Panc1 (cell line): ENCODE measurements around the gene GBF1. TPM values are rescaled to one million over a fixed set of nuclear protein-coding genes. Genes with fewer than 3 reads are reported as not detected.
"Not testable (repeated sequence)": the region's sequence is repeated elsewhere in the genome, so short reads cannot be mapped to it uniquely, and the experiment has no call there.

ENCODE experiments used
- ATAC-seq: fragments of 200-7000 bp; cut with Tn5 transposase; 2 replicates; pipeline ENCODE4 v1.9.1; 2020; ENCODE audit warnings: mild to moderate bottlenecking, moderate library complexity
- BruUV-seq: library from RNA; stranded (reverse); fragments of 400-500 nt; replicated peaks from 2 replicates; lab custom pipeline; 2021; lab: Mats Ljungman, UMichigan
- CTCF ChIA-PET: fragments of 300-600 bp; sonication (Branson Sonifier 250); formaldehyde crosslinking; loops from one replicate; lab custom pipeline; 2022; ENCODE audit warnings: antibody characterized with exemption; lab: Charles Lee
- POLR2A ChIA-PET: fragments of 300-600 bp; sonication (Branson Sonifier 250); formaldehyde crosslinking; loops from one replicate; lab custom pipeline; 2022; ENCODE audit warnings: antibody characterized with exemption; lab: Charles Lee
- DNase-seq: peaks from one replicate; pipeline ENCODE4 v3.0.0-alpha.2; 2010; ENCODE audit warnings: low read depth, low spot score
- H3K27ac ChIP-seq: 2 replicates; pipeline ENCODE4 v1.5.1; 2011; ENCODE audit warnings: mild to moderate bottlenecking, low read length, inconsistent platforms
- H3K27me3 ChIP-seq: fragments of 200-500 bp; sonication (Bioruptor generic); 2 replicates; pipeline ENCODE4 v1.6.0; 2014; ENCODE audit warnings: low read length, inconsistent platforms; ENCODE audit not compliant: control insufficient read depth, insufficient read depth
- H3K36me3 ChIP-seq: fragments of 200-500 bp; sonication (Bioruptor generic); 2 replicates; pipeline ENCODE4 v1.5.1; 2014; ENCODE audit warnings: inconsistent platforms, mild to moderate bottlenecking, low read length, moderate library complexity; ENCODE audit not compliant: control insufficient read depth, insufficient read depth
- H3K4me1 ChIP-seq: 2 replicates; pipeline ENCODE4 v1.5.1; 2011; ENCODE audit warnings: inconsistent platforms, mild to moderate bottlenecking, low read length, moderate library complexity; ENCODE audit not compliant: control insufficient read depth, insufficient read depth
- H3K4me3 ChIP-seq, 2 experiments: 2 replicates each; pipeline ENCODE4 v1.5.1; 2011 to 2012; ENCODE audit warnings: low read depth in 2 of 2, low read length in 2 of 2, mild to moderate bottlenecking in 2 of 2, inconsistent platforms in 1 of 2, moderate library complexity in 1 of 2
- H3K9me3 ChIP-seq: fragments of 200-500 bp; sonication (Bioruptor generic); 2 replicates; pipeline ENCODE4 v1.5.1; 2014; ENCODE audit warnings: low read depth, mild to moderate bottlenecking, inconsistent platforms, low read length, moderate library complexity; ENCODE audit not compliant: control insufficient read depth, insufficient read depth
- CTCF ChIP-seq: fragments of 450-650 bp; IDR thresholded peaks from 2 replicates; pipeline ENCODE4 v1.5.1; 2017; ENCODE audit warnings: mild to moderate bottlenecking
- POLR2AphosphoS5 ChIP-seq: IDR thresholded peaks from 2 replicates; pipeline ENCODE4 v1.6.1; 2012; ENCODE audit warnings: mild to moderate bottlenecking, low read depth, low read length, moderate library complexity
- REST ChIP-seq, 2 experiments: IDR thresholded peaks; 2 replicates each; pipeline ENCODE4 v1.6.1; 2011 to 2012; ENCODE audit warnings: low read depth in 2 of 2, control low read depth in 1 of 2, low read length in 1 of 2, mild to moderate bottlenecking in 1 of 2, moderate library complexity in 1 of 2; ENCODE audit not compliant: insufficient read depth in 1 of 2
- SIN3A ChIP-seq: IDR thresholded peaks from 2 replicates; pipeline ENCODE4 v1.6.1; 2012; ENCODE audit warnings: low read depth, mild to moderate bottlenecking, low read length, moderate library complexity, borderline replicate concordance; ENCODE audit not compliant: insufficient read depth
- TCF7L2 ChIP-seq: IDR thresholded peaks from 2 replicates; pipeline ENCODE4 v1.6.1; 2011; ENCODE audit warnings: mild to moderate bottlenecking, low read depth, low read length, inconsistent platforms
- in situ Hi-C: cut with HindIII; loops from 2 replicates; pipeline ENCODE4 v1.10.0; 2016; ENCODE audit warnings: low sequenced_read_pairs, low pct_unique_long_range_greater_than_20kb
- intact Hi-C: fragments of 100-400 bp; cut with micrococcal nuclease; formaldehyde crosslinking; loops from one replicate; pipeline ENCODE4 v1.10.0; 2022; ENCODE audit not compliant: unreplicated experiment
- total RNA-seq: library from RNA; stranded (reverse); gene quantifications from one replicate; pipeline ENCODE4 v1.2.1, GENCODE V29; 2021; ENCODE audit not compliant: unreplicated experiment

Gene GBF1
- total RNA-seq, 1 experiment from 2014 or later = 65.0 TPM

- intact Hi-C loops (no loop called here), in situ Hi-C loops (no loop called here)
- ChIA-PET CTCF (interaction anchor here (0.6 kb wide), 1 partner anchor 20 kb away, joined by 3 read pairs; no protein-coding TSS in a partner anchor), POLR2A (interaction anchor here (0.5 to 0.6 kb wide), 2 partner anchors 9 to 23 kb away, joined by 4 to 8 read pairs; no protein-coding TSS in a partner anchor)
- Histone ChIP-seq H3K9me3 (no peaks in the 10 kb centered on the region), H3K4me1 (peaks cover 27% of the 10 kb centered on the region), H3K36me3 (peaks cover 5% of the 10 kb centered on the region; the same call in 1 of the 2 replicates), H3K27me3 (no peaks in the 10 kb centered on the region), H3K27ac (no peak overlapping the region), H3K4me3 (0 out of 4 replicates have a peak overlapping the region, but pooled peaks of 1 of the 2 experiments have one; percentile 1)
- DNase-seq = no peak
- no peak for ATAC-seq
- TF ChIP-seq REST (IDR thresholded peaks at IDR 0.05; ENCODE audit: insufficient read depth in 1 of 2, low read depth in 2 of 2, low read length in 1 of 2) = no peak
- no peak for TF ChIP-seq TCF7L2
- TF ChIP-seq SIN3A = no peak
- no peak for TF ChIP-seq POLR2AphosphoS5
- TF ChIP-seq CTCF = no peak
- BruUV-seq = no TSS peak
Observed at GRCh38 chr10:102247734-102248133, 2.4 kb downstream of the GBF1 start.

- ATAC-seq, BruUV-seq, H3K4me1 ChIP-seq, H3K4me3 ChIP-seq, in situ Hi-C loops, H3K36me3 ChIP-seq, intact Hi-C loops, H3K9me3 ChIP-seq, DNase-seq, H3K27ac ChIP-seq, H3K27me3 ChIP-seq: not testable (repeated sequence)
- ChIA-PET CTCF (interaction anchor here (0.7 to 1.1 kb wide), 2 partner anchors 21 to 38 kb away, joined by 4 to 5 read pairs; no protein-coding TSS in a partner anchor), POLR2A (interaction anchor here (0.6 kb wide), 1 partner anchor 1562 kb away, joined by 3 read pairs; no protein-coding TSS in a partner anchor)
Observed at GRCh38 chr10:102252508-102252907, 7.2 kb downstream of the GBF1 start.

GRCh38 chr10:102254426-102254825 is 9.1 kb downstream of the GBF1 start:
- no peak for DNase-seq
- Histone ChIP-seq H3K9me3 (no peaks in the 10 kb centered on the region), H3K27ac (no peak overlapping the region), H3K4me3 (no peak overlapping the region), H3K36me3 (peaks cover 3% of the 10 kb centered on the region), H3K27me3 (no peaks in the 10 kb centered on the region), H3K4me1 (no peaks in the 10 kb centered on the region)
- ChIA-PET CTCF (no interaction called here), POLR2A (no interaction called here)
- no peak for ATAC-seq
- in situ Hi-C loops (no loop called here), intact Hi-C loops (no loop called here)
- no TSS peak for BruUV-seq
- no peak for TF ChIP-seq CTCF
- no peak for TF ChIP-seq REST (IDR thresholded peaks at IDR 0.05; ENCODE audit: insufficient read depth in 1 of 2, low read depth in 2 of 2, low read length in 1 of 2)
- TF ChIP-seq POLR2AphosphoS5 = no peak
- TF ChIP-seq SIN3A = no peak
- no peak for TF ChIP-seq TCF7L2
